Right atrium auricular region (tissue), 2 donors: Measurements from ENCODE around the gene SAP30L. TPM values are rescaled to one million over a fixed set of nuclear protein-coding genes. Genes with fewer than 3 reads are reported as not detected.

Experiments used
- DNase-seq: peaks from one replicate; pipeline ENCODE4 v3.0.0-alpha.2; 2019; ENCODE audit warnings: low spot score
- H3K27ac ChIP-seq, 2 donors: fragments of 200-600 bp; sonication (generic); 1 replicate in 1 of 2; 2 replicates in 1 of 2; pipeline ENCODE4 v1.5.1; 2016 to 2019
- H3K27me3 ChIP-seq, 2 donors: fragments of 200-600 bp; sonication (generic); one replicate each; pipeline versions ENCODE4 v1.5.1 to v1.6.0; 2017 to 2019
- H3K36me3 ChIP-seq: fragments of 200-600 bp; sonication (generic); one replicate; pipeline ENCODE4 v1.5.1; 2016
- H3K4me1 ChIP-seq, 2 donors: fragments of 200-600 bp; sonication (generic); one replicate each; pipeline versions ENCODE4 v1.5.1 to v1.6.0; 2017 to 2019
- H3K4me3 ChIP-seq, 2 donors: fragments of 200-600 bp; sonication (generic); 1 replicate in 1 of 2; 2 replicates in 1 of 2; pipeline ENCODE4 v1.5.1; 2017 to 2019; ENCODE audit warnings: mild to moderate bottlenecking in 1 of 2, moderate library complexity in 1 of 2
- H3K9me3 ChIP-seq, 2 donors: fragments of 200-600 bp; sonication (generic); one replicate each; pipeline ENCODE4 v1.5.1; 2019
- total RNA-seq, 2 donors: library from RNA; depleted of rRNA; stranded (reverse); fragments of >200 nt; gene quantifications; one replicate each; pipeline ENCODE4 v1.1.0, GENCODE V29; 2016
- TF ChIP-seq, protein P1 (sequence below), 2 donors: fragments of 200-600 bp; sonication (generic); IDR thresholded peaks; one replicate each; pipeline ENCODE4 v1.5.1; 2019; ENCODE audit warnings: antibody characterized with exemption in 2 of 2

Gene SAP30L
- total RNA-seq, 2 donors from 2014 or later: 17.1 to 18.9 TPM

DNA sequence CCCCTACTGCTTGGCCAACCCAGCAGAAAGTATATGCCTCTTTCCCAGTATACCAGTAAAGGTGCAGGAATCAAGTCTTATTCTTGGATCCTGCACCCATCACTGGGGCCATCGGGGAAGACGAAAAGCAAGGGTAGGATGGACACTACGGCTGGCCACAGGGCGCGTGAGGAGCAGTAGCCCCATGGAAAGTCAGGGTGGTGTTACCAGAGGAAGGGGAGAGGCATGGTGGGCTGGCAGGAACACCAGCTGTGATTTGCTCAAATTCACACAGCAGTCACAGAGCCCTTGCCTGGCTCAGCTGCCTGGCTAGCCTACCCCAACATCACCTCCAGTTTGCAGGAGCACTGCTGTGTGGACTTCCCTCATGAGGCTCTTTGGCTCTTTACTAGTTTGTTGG lies 34.5 kb upstream of the SAP30L start:
- Histone ChIP-seq H3K4me1 (no peaks in the 10 kb centered on the region), H3K9me3 (no peaks in the 10 kb centered on the region), H3K27ac (no peak overlapping the region), H3K4me3 (no peak overlapping the region), H3K27me3 (no peaks in the 10 kb centered on the region), H3K36me3 (peaks cover 17% of the 10 kb centered on the region)
- no peak for DNase-seq
- TF ChIP-seq, protein P1, sequence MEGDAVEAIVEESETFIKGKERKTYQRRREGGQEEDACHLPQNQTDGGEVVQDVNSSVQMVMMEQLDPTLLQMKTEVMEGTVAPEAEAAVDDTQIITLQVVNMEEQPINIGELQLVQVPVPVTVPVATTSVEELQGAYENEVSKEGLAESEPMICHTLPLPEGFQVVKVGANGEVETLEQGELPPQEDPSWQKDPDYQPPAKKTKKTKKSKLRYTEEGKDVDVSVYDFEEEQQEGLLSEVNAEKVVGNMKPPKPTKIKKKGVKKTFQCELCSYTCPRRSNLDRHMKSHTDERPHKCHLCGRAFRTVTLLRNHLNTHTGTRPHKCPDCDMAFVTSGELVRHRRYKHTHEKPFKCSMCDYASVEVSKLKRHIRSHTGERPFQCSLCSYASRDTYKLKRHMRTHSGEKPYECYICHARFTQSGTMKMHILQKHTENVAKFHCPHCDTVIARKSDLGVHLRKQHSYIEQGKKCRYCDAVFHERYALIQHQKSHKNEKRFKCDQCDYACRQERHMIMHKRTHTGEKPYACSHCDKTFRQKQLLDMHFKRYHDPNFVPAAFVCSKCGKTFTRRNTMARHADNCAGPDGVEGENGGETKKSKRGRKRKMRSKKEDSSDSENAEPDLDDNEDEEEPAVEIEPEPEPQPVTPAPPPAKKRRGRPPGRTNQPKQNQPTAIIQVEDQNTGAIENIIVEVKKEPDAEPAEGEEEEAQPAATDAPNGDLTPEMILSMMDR (IDR thresholded peaks at IDR 0.05): no peak

DNA sequence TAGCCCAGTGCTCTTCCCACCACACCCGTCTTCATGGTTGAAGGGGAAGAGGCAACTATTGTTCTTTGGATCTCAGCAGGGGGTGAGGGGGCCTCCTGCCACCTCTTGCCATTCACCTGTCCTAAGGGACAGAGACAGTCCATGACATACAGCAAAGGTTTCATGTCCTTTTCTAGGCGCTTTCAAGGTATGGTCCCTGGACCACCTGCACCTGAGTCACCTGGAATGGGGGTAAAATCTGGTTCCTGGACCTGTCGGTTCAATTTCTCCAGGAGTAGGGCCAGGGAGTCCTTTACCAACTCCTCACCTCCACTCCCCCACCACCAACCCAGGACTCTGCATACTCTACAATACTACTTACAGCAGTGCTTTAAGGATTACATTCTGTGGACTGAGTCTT lies 33.5 kb upstream of the SAP30L start:
- H3K36me3 ChIP-seq: peaks cover 25% of the 10 kb centered on the region
- TF ChIP-seq, protein P1 (IDR thresholded peaks at IDR 0.05): no peak
- no peak for DNase-seq
- no peak overlapping the region for H3K27ac ChIP-seq
- no peak overlapping the region for H3K4me3 ChIP-seq
- H3K4me1 ChIP-seq: no peaks in the 10 kb centered on the region
- H3K9me3 ChIP-seq: no peaks in the 10 kb centered on the region
- no peaks in the 10 kb centered on the region for H3K27me3 ChIP-seq

DNA sequence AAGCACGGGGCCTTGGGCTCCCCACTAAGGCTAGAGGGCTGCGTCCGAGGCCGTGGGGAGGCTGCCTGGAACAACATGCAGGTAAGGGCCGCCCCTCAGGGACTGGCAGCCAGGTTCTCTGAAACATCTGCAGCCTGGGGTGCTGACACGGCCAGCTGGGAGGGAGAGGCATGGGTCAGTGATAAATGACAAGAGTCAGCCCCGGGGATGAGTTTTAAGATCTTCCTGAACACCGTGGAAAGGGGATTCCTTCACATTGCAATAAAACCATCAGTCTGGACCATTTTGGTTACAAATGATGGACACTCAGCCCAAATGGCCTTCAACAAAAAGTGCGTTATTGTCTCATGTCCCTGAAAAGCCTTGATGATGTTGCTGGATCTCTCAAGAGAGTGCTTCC lies 32.9 kb upstream of the SAP30L start:
- TF ChIP-seq, protein P1 (IDR thresholded peaks at IDR 0.05): no peak
- no peak overlapping the region for H3K27ac ChIP-seq
- H3K36me3 ChIP-seq: peaks cover 29% of the 10 kb centered on the region
- no peaks in the 10 kb centered on the region for H3K4me1 ChIP-seq
- H3K4me3 ChIP-seq: no peak overlapping the region
- DNase-seq: no peak
- H3K27me3 ChIP-seq: no peaks in the 10 kb centered on the region
- H3K9me3 ChIP-seq: no peaks in the 10 kb centered on the region

DNA sequence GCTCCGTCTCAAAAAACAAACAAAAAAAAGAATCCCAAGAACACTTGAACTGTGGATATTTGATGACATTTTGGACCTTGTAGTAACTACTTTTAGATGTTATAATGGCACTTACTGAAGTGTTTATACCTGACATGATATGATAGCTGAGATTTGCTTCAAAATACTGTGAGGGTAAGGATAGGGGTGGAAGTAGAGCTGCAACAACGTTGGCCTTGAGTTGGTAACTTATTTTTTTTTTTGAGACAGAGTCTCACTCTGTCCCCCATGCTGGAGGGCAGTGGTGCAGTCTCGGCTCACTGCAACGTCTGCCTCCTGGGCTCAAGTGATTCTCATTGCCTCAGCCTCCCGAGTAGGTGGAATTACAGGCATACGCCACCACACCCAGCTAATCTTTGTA lies 30.7 kb upstream of the SAP30L start:
- Histone ChIP-seq H3K4me1 (no peaks in the 10 kb centered on the region), H3K27ac (no peak overlapping the region), H3K36me3 (peaks cover 26% of the 10 kb centered on the region), H3K27me3 (no peaks in the 10 kb centered on the region), H3K4me3 (no peak overlapping the region), H3K9me3 (no peaks in the 10 kb centered on the region)
- DNase-seq: no peak
- TF ChIP-seq, protein P1 (IDR thresholded peaks at IDR 0.05): no peak

DNA sequence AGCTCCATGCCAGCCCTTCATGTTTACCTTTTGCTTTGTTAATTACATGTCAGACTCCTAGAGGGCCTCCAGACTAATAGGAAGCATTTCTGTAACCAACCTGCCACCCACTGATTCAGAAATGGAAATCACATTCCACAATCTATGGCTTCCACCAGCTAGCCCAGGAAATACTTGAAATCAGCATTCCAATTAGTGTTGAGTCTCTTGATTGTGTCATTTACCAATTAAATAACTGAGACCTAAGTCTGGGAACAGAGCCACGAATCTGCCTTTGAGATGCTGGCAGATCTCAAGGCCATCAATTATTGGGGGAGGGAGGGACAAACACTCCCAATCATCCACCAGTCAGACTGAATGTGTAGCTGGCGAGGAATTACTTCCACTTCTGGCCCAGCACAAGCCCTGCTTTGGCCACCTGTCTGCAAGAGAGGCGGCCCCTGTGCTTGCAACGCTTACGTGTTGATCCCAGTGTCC lies 27.4 kb upstream of the SAP30L start:
- Histone ChIP-seq H3K27ac (no peak overlapping the region), H3K36me3 (peaks cover 12% of the 10 kb centered on the region), H3K4me3 (no peak overlapping the region), H3K27me3 (no peaks in the 10 kb centered on the region), H3K9me3 (no peaks in the 10 kb centered on the region), H3K4me1 (no peaks in the 10 kb centered on the region)
- DNase-seq: no peak
- TF ChIP-seq, protein P1 (IDR thresholded peaks at IDR 0.05): no peak

DNA sequence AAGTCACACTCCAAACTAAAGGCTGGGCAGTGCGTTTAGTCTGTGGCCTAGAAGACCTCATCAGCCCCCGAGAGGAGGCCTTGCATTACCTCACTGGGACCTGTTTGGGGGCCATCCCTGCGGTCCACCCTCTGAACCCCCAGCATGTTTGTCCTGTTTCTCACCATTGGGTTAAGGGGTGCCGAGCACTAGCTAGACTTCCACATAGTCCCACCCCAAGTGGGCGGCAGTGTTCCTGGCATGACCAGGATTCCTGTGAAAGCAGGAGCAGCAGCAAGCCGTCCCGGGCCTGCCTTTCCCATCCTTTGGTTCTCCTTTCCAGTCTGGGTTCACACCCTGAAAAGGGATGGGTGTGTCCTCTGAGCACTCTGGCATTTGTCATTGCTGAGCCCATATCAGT lies 26.6 kb upstream of the SAP30L start:
- Histone ChIP-seq H3K27ac (no peak overlapping the region), H3K4me3 (no peak overlapping the region), H3K36me3 (peaks cover 12% of the 10 kb centered on the region), H3K4me1 (no peaks in the 10 kb centered on the region), H3K9me3 (no peaks in the 10 kb centered on the region), H3K27me3 (no peaks in the 10 kb centered on the region)
- DNase-seq: no peak
- TF ChIP-seq, protein P1 (IDR thresholded peaks at IDR 0.05): no peak
